Measurements from ENCODE around the gene ZNF341.

Gene ZNF341

GRCh38 chr20:33827109-33827508 lies 95.3 kb downstream of the ZNF341 start:
- no peak for DNase-seq

- DNase-seq, result no peak
These were observed 96.0 kb downstream of the ZNF341 start for GRCh38 chr20:33827634-33828325.

- no peak for DNase-seq
These were observed 96.6 kb downstream of the ZNF341 start for GRCh38 chr20:33828326-33828844.

GRCh38 chr20:33828967-33829560 lies 97.3 kb downstream of the ZNF341 start:
- no peak for DNase-seq

GRCh38 chr20:33829636-33830035 lies 97.8 kb downstream of the ZNF341 start:
- DNase-seq, result no peak

- no peak for DNase-seq
These were observed 98.6 kb downstream of the ZNF341 start for GRCh38 chr20:33830371-33830770.

GRCh38 chr20:33832103-33832804 lies 100.5 kb downstream of the ZNF341 start:
- no peak for DNase-seq

GRCh38 chr20:33833333-33833732 lies 101.5 kb downstream of the ZNF341 start:
- no peak for DNase-seq

- no peak for DNase-seq
These were observed 103.9 kb downstream of the ZNF341 start for GRCh38 chr20:33835615-33836172.

GRCh38 chr20:33836277-33836676 lies 104.5 kb downstream of the ZNF341 start:
- no peak for DNase-seq

- DNase-seq, result no peak
These were observed 105.5 kb downstream of the ZNF341 start for GRCh38 chr20:33837096-33837830.

GRCh38 chr20:33838035-33838864 lies 106.5 kb downstream of the ZNF341 start:
- DNase-seq, result no peak

- DNase-seq, result no peak
These were observed 107.8 kb downstream of the ZNF341 start for GRCh38 chr20:33839591-33839990.

GRCh38 chr20:33840160-33840559 lies 108.4 kb downstream of the ZNF341 start:
- no peak for DNase-seq

- DNase-seq, result no peak
These were observed 109.1 kb downstream of the ZNF341 start for GRCh38 chr20:33840759-33841435.

GRCh38 chr20:33841436-33841799 lies 109.6 kb downstream of the ZNF341 start:
- no peak for DNase-seq
